HG02970 (cell line): Measurements from ENCODE around the gene HOXD8.

ENCODE experiments used
- ATAC-seq: cut with Tn5 transposase; IDR thresholded peaks from one replicate; pipeline ENCODE4 v1.9.1; 2021; ENCODE audit warnings: mild to moderate bottlenecking, moderate library complexity, moderate number of reproducible peaks; ENCODE audit not compliant: unreplicated experiment, low FRiP score

The HOXD8 gene

GRCh38 chr2:176140513-176141317, 11.2 kb downstream of the HOXD8 start:
- peak; percentile 93 for ATAC-seq

- no peak for ATAC-seq
Measured at GRCh38 chr2:176142281-176142680, 12.8 kb downstream of the HOXD8 start.

GRCh38 chr2:176145085-176145969, 15.8 kb downstream of the HOXD8 start:
- ATAC-seq = no peak

- ATAC-seq = no peak
Measured at GRCh38 chr2:176146101-176146500, 16.6 kb downstream of the HOXD8 start.

GRCh38 chr2:176146645-176147044, 17.1 kb downstream of the HOXD8 start:
- no peak for ATAC-seq

GRCh38 chr2:176147210-176147799, 17.8 kb downstream of the HOXD8 start:
- no peak for ATAC-seq

GRCh38 chr2:176147800-176148496, 18.4 kb downstream of the HOXD8 start:
- ATAC-seq = no peak

- no peak for ATAC-seq
Measured at GRCh38 chr2:176148751-176149421, 19.4 kb downstream of the HOXD8 start.

GRCh38 chr2:176149481-176149938, 20.0 kb downstream of the HOXD8 start:
- ATAC-seq = no peak

GRCh38 chr2:176149939-176150583, 20.6 kb downstream of the HOXD8 start:
- no peak for ATAC-seq

GRCh38 chr2:176150584-176151441, 21.3 kb downstream of the HOXD8 start:
- ATAC-seq = no peak

- no peak for ATAC-seq
Measured at GRCh38 chr2:176151442-176152287, 22.2 kb downstream of the HOXD8 start, which contains the start of gene HOXD4. Gene HOXD4 (plus strand): TSS chr2:176151550. CDS start chr2:176151634, 84 bp downstream.

- no peak for ATAC-seq
Measured at GRCh38 chr2:176152350-176153181, 23.1 kb downstream of the HOXD8 start.

- ATAC-seq = no peak
Measured at GRCh38 chr2:176154576-176155252, 25.2 kb downstream of the HOXD8 start.

- ATAC-seq = no peak
Measured at GRCh38 chr2:176155356-176156044, 26.0 kb downstream of the HOXD8 start.
